Measurements from ENCODE around the gene MSI2.

GRCh38 chr17:57399690-57400089 lies 143.4 kb downstream of the MSI2 start:
- TF ChIP-seq POLR2A (IDR thresholded peaks at IDR 0.05) (no peak), CTCF (IDR thresholded peaks at IDR 0.05) (no peak)

All from adrenal gland (tissue), 5 donors.